MG63 (cell line): ENCODE measurements around the gene KCNIP2. TPM values are rescaled to one million over a fixed set of nuclear protein-coding genes. Genes with fewer than 3 reads are reported as not detected.

ENCODE experiments used
- DNase-seq: peaks from one replicate; pipeline ENCODE4 v3.0.0-alpha.2; 2020
- H3K27me3 ChIP-seq: fragments of 250-450 bp; sonication (Bioruptor Pico); 2 replicates; pipeline ENCODE4 v1.5.1; 2020; ENCODE audit warnings: mild to moderate bottlenecking, moderate library complexity
- H3K36me3 ChIP-seq: fragments of 250-450 bp; sonication (Bioruptor Pico); 2 replicates; pipeline ENCODE4 v1.5.1; 2020; ENCODE audit warnings: mild to moderate bottlenecking, moderate library complexity
- H3K4me3 ChIP-seq: fragments of 250-450 bp; sonication (Bioruptor Pico); 2 replicates; pipeline ENCODE4 v1.5.1; 2020; ENCODE audit warnings: mild to moderate bottlenecking, moderate library complexity
- H3K9me3 ChIP-seq: fragments of 250-450 bp; sonication (Bioruptor Pico); 2 replicates; pipeline ENCODE4 v1.5.1; 2020; ENCODE audit warnings: mild to moderate bottlenecking, moderate library complexity
- total RNA-seq: library from RNA; depleted of rRNA; stranded (reverse); fragments of >200 nt; shearing (Covaris generic); gene quantifications from 2 replicates; pipeline ENCODE4 v1.2.3, GENCODE V29; 2014; ENCODE audit warnings: low replicate concordance

KCNIP2 gene
- total RNA-seq, 1 experiment from 2014 or later, result not detected

DNA sequence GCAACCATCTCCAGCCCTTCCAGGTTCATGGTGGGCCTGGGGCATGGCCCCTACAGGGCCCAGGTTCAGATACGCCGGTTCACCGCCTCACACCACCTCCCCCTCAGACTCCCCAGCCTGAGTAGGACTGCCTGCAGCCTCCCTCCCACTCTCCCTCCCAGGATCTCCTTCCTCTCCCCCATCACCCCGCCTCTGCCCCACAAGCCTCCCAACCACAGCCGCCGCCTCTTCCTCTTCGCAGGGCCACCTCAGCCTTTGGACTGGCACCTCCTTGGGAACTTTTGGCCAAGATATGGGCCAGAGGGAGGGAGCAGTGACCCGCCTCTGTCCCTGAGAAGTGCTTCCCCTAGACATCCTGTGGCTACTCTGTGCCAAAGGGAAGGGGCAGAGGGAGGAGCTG lies 9.3 kb downstream of the KCNIP2 start:
- DNase-seq, result no peak
- H3K9me3 ChIP-seq, result no peaks in the 10 kb centered on the region
- H3K4me3 ChIP-seq, result no peak overlapping the region

DNA sequence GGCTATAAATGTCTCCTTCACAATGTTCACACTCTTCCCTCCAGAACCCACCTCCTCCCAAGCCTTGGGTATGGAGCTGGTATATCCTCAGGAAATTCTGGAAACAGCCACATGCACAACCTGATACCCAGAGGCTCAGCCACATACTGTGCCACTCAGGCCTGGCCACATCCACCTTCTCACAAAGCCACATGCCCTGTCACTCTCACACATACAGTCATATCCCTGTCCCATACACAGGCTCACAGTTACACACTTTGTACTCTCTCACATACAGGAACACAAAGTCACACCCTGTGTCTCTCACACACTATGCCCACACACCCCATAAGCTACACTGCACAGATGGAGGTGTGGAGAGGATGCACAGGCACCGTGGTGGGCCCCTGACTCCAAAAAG lies 10.1 kb downstream of the KCNIP2 start:
- Histone ChIP-seq H3K36me3 (no peaks in the 10 kb centered on the region), H3K9me3 (no peaks in the 10 kb centered on the region), H3K27me3 (no peaks in the 10 kb centered on the region), H3K4me3 (no peak overlapping the region)
- no peak for DNase-seq

More for the DNA sequence above, 9.3 kb downstream of the KCNIP2 start:
- H3K36me3 ChIP-seq, result no peaks in the 10 kb centered on the region
- H3K27me3 ChIP-seq, result no peaks in the 10 kb centered on the region

DNA sequence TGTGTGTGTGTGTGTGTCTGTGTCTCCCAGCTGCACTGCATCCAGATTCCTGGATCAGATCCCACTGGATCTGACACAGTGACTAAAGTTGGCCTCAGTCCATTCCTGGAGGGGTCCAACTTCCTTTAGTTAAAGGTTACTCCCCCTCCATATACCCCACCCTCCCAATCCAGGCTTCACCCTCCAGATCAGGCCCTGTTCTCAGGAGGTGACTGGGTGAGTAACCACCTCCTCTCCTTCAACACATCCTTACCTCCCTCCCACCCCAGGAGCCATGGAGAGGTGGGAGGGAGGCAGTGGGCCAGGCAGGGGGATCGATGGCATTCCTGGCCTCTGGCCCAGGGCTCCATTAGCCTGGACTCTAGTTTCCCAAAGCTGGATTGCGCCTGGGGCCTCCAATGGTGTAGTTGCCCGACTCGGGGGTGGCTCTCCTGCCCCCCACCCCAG lies 11.3 kb downstream of the KCNIP2 start:
- no peaks in the 10 kb centered on the region for H3K36me3 ChIP-seq
- DNase-seq, result no peak
- no peaks in the 10 kb centered on the region for H3K27me3 ChIP-seq
- no peaks in the 10 kb centered on the region for H3K9me3 ChIP-seq
- no peak overlapping the region for H3K4me3 ChIP-seq

DNA sequence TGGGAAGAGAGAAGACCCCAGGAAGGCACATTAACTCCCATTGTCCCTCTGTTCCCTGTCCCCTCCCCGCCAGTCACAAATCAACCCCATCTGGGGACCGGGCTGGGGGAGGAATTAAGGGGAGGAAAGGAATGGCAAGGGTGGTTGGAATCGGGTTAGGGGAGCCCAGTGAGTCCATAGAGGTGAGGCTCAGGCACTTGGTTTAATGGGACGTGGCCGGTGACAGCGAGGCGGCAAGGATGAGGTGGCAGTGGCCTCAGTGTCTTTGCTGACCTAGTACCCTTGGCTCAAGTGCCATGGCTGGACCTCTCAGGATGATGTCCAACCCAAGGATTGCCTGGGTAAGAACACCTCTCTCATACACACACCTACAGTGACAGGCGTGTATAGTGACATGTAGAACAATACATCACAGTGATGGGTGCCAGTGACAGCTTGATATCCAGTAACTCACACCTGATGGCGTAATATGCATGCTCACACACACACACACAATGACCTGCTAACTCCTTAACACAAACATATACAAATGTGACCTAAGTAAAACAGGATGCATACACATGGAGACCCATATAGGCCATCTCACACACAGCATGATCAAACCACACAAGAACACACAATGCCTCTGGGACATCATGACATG lies 12.3 kb downstream of the KCNIP2 start:
- no peak for DNase-seq
- peak overlapping the region; percentile 13; the same call in 1 of the 2 replicates for H3K4me3 ChIP-seq
- no peaks in the 10 kb centered on the region for H3K27me3 ChIP-seq
- no peaks in the 10 kb centered on the region for H3K36me3 ChIP-seq
- no peaks in the 10 kb centered on the region for H3K9me3 ChIP-seq

DNA sequence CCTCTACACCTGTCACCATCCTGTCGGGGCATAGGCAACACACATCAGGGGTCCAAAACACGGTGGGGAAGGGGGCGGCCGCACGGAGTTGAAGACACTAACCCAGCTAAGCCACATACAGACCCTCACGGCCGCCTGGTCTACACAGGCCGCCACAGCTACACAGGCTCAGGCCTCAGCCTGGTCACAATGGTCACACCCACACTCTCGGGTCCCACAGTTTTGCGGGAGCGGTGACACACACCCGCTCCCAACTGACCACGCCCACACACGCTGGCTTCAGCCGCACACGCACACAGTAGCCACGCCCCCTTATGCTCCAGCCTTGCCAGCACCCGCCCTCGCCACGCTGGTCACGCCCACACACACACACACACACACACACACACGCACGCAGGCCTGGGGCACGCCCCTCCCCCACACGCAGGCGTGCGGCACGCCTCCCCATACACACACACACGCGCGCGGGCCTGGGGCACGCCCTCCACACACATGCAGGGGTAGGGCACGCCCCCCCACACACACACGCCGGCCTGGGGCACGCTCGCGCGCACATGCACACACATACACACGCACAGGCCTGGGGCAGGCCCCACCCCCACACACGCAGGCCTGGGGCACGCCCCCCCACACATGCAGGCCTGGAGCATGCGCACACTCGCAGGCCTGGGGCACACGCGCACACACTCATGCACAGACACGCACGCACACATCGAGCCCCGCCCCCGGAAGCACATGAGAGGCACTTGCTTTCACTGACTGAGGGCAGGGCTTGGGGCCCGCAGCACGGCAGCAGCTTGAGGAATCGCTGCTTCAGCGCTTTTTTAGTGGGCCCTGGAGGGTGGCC lies 13.1 kb downstream of the KCNIP2 start:
- H3K27me3 ChIP-seq, result no peaks in the 10 kb centered on the region
- no peaks in the 10 kb centered on the region for H3K36me3 ChIP-seq
- H3K9me3 ChIP-seq, result no peaks in the 10 kb centered on the region
- DNase-seq, result peak; percentile 71
- peak overlapping the region; percentile 13 for H3K4me3 ChIP-seq

DNA sequence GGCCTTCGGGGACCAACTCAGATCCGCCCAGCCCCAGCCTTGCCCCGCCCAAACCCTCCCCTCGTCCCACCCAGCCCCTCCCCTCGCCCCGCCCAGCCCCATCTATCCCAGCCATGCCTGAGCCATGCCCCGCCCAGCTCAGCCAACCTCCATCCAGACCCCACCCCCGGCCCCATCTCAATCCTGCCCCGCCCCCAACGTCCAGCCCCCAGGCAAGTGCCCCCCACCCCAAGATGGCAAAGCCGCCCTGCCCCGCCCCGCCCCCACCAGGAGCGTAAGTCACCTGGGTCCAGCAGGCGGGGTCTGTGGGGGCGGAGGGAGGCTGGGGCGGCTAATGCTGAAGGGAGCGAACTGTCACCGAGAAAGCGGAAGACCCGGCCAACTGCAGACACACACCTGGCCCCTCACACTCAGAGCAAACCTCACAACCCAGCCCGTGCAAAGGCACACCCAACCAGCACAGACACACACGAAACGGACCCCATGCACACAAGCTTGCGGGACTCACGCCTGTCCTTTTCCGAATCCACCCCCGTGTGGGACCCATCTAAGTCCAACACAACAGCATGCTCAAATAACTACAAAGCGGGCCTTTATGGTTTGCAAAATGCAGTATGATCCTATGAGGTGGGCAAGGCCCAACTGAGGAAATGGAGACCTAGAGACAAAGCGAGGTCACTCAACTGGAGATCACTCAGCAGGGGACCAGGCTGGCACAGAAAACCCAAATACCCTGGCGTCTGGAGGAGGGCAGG lies 13.9 kb downstream of the KCNIP2 start:
- Histone ChIP-seq H3K27me3 (no peaks in the 10 kb centered on the region), H3K4me3 (no peak overlapping the region), H3K36me3 (no peaks in the 10 kb centered on the region), H3K9me3 (no peaks in the 10 kb centered on the region)
- no peak for DNase-seq

DNA sequence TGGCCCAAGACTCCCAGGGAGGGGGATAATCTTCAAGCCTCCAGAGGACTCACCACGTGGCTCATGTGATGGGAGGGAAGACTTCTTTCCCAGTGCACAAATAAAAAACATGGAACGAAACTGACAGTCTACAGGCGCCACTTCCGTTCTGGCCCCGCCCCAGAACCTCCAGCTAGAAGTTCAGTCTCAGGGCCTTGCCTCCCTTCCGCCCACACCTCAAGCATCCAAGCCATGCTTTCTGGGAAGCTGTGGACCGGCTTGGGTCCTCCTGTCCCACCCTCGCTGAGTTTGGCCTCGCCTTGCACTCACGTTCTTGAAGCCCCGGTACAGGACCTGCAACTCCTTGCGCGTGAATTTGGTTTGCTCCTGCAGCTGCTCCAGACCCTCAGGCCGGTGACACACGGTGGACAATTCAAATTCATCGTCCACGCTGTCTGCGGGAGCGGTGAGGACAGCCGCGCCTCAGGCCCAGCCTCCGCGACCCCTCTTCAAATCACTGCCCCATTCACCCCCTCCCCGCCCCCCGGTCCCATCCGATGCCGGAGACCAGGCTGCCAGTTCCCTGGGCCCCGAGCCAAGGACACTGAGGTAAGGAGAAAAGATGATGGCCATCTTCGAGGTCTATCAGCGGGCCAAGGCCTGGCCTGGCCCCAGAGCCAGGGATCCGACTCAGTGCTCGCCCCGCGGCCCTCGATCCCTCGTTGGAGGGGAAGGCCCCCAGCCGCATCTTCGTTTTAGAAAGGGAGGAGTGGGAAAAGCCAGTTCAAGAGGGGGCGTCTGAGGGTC lies 14.6 kb downstream of the KCNIP2 start:
- no peaks in the 10 kb centered on the region for H3K27me3 ChIP-seq

DNA sequence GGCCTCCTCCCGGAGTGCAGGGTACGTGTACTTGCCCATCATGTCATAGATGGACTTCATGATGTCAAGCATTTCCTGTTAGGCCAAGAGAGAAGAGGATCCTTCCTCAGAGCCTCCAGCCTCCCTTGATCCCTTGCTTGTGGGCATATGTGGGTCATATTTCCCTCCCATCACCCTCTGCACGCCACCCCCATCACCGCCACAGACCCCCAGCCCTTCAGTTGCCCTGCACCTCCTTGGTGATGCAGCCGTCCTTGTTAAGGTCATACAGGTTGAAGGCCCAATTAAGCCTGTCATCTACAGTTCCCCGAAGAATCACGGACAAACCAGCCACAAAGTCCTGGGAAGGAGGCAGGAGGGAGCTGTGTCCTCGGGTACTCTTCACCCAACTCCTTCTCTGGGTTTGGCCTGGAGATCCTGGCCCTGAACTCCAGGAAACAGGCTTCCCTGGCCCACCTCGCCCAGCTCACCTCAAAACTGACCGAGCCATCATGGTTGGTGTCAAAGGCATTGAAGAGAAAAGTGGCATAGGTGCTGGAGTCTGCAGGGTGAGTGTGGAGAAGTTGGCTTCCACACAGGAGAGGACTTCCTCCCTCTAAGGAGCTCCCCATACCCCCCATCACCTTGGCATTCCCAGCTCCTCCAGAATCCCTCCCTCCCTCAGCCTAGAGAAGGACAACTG lies 15.5 kb downstream of the KCNIP2 start:
- Histone ChIP-seq H3K27me3 (no peaks in the 10 kb centered on the region), H3K36me3 (no peaks in the 10 kb centered on the region), H3K4me3 (no peak overlapping the region), H3K9me3 (no peaks in the 10 kb centered on the region)
- no peak for DNase-seq

More for the DNA sequence above, 14.6 kb downstream of the KCNIP2 start:
- no peak overlapping the region for H3K4me3 ChIP-seq
- no peaks in the 10 kb centered on the region for H3K36me3 ChIP-seq
- no peak for DNase-seq
- H3K9me3 ChIP-seq, result no peaks in the 10 kb centered on the region

DNA sequence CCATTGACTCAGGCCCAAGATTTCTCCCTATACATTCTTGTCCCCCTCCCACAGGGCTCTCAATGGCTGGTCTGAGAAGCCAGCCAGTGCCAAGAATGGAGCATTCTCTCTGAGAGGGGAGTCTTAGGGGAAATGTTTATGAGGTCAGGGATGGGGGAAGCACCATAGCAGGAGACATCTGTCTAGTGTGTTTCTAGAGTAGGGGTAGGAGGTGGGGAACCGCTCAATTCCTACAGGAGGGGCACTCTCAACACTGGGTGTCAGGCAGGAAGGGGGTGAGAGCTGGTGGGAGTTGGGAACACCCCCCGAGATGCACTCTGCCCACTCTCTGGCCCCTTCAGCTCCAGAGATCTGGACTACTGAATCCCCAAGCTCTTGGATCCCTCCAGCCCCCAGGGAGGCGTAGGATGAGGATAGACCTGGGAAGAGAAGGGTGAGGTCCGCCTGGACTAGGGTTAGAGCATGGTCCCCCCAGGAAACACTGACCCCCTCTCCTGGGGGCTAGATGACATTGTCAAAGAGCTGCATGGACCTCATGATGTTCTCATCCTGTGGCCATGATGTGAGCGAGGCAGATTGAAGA lies 16.7 kb downstream of the KCNIP2 start:
- no peak for DNase-seq
- Histone ChIP-seq H3K9me3 (no peaks in the 10 kb centered on the region), H3K36me3 (no peaks in the 10 kb centered on the region), H3K4me3 (no peak overlapping the region), H3K27me3 (no peaks in the 10 kb centered on the region)

DNA sequence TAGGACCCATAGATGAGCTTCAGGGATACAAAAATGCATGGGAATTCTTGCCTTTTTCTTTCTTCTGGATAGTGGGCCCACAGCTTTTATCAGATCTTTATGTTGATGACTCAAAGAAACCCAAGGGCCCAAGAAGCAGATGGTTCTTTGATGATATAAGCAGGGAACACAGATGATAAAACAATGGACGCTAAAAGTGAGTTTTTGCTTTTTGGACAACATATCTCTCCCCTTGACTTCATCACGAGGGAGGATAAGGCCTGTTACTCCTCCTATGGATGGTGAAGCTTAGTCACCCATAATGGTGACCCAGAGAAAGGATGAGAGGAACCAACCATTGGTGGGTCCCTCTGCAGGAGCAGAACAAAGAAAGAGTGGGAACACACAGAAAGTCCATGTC lies 18.9 kb downstream of the KCNIP2 start:
- Histone ChIP-seq H3K4me3 (no peak overlapping the region), H3K9me3 (no peaks in the 10 kb centered on the region)
- no peak for DNase-seq

DNA sequence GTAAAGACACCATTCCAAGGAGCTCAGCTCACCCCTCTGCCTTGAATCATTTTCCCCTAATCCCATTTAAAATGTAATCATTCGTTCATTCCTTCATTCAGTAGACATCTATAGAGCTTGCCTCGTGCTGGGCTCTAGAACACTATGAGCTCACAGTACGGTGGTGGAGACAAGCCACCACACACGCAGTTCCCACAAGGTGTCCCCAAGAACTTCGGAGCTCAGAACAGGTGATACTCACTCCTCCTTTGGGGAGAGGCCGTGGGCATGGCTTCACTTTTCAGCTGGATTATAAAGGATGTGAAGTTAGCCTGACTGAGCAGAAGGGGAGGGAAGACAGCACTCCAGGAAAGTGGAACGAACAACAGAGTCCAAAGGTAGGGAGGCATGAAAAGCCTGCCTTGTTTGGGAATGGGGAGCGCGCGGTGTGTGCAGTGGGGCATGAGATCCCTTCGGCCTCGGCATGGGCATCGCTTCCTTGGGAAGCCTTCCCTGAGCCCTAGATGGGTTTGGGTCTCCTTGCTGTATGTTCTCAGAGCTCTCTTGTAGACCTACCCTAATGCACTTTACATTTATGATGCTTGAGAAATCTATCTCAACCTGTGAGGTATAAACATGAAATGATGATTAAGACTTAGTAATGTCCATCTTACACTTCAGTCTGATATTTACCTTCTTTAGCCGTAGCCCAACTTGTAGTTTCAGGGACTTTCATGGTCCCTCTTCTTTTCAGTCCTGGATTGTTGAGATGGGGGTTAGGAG lies 24.5 kb downstream of the KCNIP2 start:
- H3K36me3 ChIP-seq, result peaks cover 7% of the 10 kb centered on the region
- H3K4me3 ChIP-seq, result peak overlapping the region; percentile 76
- no peak for DNase-seq
- no peaks in the 10 kb centered on the region for H3K27me3 ChIP-seq
- H3K9me3 ChIP-seq, result no peaks in the 10 kb centered on the region

More for the DNA sequence above, 18.9 kb downstream of the KCNIP2 start:
- H3K36me3 ChIP-seq, result no peaks in the 10 kb centered on the region
- no peaks in the 10 kb centered on the region for H3K27me3 ChIP-seq

DNA sequence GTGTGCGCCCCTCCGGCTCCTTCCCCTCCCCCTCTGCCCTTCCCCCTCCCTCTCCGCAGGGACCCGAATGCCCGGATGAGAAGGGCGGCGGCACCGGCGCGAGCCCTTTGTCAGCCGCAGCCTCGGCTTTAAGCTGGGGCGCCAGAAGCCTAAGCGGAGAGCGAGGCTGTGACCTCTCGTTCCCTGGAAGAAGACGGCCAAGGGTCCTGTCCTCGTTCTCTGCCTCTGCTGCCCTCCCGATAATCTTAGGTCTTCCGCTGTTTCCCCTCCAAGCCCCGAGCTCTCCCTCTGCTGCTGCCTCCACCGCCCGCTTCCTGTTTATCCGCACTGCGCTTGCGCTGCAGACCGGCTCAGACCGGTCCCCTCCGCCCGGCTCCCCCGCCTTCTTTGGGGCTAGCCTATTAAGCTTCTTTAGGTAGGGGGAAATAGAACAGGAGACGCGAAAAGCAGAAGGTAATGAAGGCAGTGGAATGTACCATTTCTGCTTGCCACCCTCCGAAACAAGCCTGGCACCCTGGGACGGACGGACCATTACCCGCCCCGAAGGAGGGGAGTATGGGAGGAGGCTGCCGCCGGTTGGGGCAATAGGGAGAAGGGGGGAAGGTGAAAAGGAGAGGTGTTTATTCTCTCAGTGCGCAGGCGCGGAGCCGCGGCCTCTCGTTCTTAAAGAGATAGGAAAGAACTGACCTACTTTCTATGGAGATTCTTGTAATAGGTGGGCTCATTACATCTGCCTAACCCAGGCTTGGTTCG lies 25.3 kb downstream of the KCNIP2 start, which contains the start of gene OGA:
Gene OGA, minus strand, starts transcription at position 326 of the 753 bp plus-strand sequence. CDS start 422 bp downstream, outside the sequence.
- H3K36me3 ChIP-seq, result peaks cover 11% of the 10 kb centered on the region
- peak; percentile 99 for DNase-seq
- H3K9me3 ChIP-seq, result no peaks in the 10 kb centered on the region
- H3K27me3 ChIP-seq, result no peaks in the 10 kb centered on the region
- H3K4me3 ChIP-seq, result peak within 1 kb of the TSS; percentile 76

DNA sequence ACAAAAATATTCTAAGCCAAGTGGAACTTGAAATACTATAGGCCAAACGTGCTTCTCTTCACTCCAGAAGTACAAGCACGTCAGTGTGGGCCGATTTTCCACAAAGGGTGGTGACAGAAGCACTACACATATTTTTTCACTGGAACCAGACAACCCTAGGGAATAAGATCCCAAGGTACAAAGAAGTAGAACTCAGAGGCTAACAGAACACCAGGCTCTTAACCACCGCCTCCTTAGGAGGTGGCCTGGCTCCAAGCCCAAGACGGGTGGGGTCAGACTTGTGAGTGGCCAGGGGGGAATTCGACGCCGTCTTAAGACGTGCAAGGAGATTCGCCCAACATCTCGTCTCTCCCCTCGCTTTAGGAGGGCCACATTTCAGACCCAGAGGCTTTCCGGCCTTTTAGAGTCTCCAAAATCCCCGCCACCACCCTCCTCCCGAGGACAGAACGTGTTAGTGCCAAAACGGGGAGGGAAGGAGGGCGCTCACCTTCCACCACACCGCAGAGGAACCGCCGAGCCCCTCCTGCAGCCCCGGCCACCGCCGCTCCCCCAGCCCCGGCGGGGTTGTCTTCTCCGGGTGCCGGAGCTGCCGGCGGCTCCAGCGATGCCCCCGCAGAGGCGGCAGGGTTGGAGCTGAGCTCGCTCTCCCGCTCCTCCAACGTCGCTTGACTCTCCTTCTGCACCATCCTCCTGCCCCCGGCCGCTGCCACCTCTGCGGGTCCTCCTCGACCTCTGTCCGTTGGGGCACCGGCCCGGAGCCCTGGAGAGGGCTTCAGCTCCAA lies 26.1 kb downstream of the KCNIP2 start:
- Histone ChIP-seq H3K9me3 (no peaks in the 10 kb centered on the region), H3K4me3 (peak overlapping the region; percentile 76), H3K36me3 (peaks cover 19% of the 10 kb centered on the region), H3K27me3 (no peaks in the 10 kb centered on the region)
- peak; percentile 94 for DNase-seq

DNA sequence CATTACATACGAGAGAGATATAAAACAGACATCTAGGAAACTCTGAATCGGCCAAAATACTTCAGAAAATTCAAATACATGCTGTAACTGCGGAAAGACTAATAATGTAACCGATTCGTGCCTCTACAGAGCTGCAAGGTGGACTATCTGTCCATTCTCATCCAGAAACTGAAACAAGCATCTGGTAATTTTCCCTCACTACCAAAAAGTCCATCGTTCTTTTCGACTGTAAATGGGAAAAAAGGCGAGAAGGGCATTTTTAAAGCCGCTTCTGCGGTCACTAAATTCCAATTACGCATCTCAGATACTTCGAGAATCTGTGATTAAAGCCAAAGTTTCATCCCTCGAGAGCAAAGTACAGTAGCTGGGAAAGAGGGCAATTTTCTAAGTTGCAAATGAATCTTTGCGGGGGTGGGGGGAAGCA lies 26.7 kb downstream of the KCNIP2 start:
- peaks cover 25% of the 10 kb centered on the region for H3K36me3 ChIP-seq
- DNase-seq, result no peak
- H3K4me3 ChIP-seq, result peak overlapping the region; percentile 76
- H3K9me3 ChIP-seq, result no peaks in the 10 kb centered on the region
- no peaks in the 10 kb centered on the region for H3K27me3 ChIP-seq
